GM12864 (cell line): ENCODE results near the gene KCNJ10.

Source experiments
- DNase-seq: peaks from one replicate; pipeline ENCODE4 v3.0.0-alpha.2; 2011; ENCODE audit warnings: low read depth
- H3K4me3 ChIP-seq: 2 replicates; pipeline ENCODE4 v1.5.1; 2011; ENCODE audit warnings: mild to moderate bottlenecking, low read depth, low read length, control low read depth
- TF ChIP-seq, protein P1 (sequence below): IDR thresholded peaks from 2 replicates; pipeline ENCODE4 v1.5.1; 2011; ENCODE audit warnings: low read depth, mild to moderate bottlenecking, moderate library complexity, low read length, control low read depth, inconsistent platforms; ENCODE audit errors: missing control alignments

Gene KCNJ10

DNA sequence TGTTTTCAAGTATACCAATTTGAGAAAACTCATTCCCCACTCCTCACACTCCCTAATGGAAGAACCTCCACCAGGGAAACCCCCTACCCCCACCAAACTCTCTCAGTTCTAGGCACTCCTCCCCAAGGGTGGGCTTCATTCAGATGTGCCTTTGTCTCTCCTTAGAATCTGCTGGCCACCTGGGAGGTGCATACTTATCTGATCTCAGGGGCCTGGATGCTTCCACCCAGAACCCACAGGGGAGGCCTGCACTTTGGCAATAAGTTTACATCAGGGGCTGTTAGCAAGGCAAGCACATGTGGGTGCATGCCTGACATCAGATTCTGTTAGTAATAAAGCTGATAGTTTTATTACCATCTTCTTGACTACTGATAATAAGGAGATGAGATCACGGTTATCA is 83.4 kb downstream of the KCNJ10 start:
- no peak overlapping the region for H3K4me3 ChIP-seq
- TF ChIP-seq, protein P1, sequence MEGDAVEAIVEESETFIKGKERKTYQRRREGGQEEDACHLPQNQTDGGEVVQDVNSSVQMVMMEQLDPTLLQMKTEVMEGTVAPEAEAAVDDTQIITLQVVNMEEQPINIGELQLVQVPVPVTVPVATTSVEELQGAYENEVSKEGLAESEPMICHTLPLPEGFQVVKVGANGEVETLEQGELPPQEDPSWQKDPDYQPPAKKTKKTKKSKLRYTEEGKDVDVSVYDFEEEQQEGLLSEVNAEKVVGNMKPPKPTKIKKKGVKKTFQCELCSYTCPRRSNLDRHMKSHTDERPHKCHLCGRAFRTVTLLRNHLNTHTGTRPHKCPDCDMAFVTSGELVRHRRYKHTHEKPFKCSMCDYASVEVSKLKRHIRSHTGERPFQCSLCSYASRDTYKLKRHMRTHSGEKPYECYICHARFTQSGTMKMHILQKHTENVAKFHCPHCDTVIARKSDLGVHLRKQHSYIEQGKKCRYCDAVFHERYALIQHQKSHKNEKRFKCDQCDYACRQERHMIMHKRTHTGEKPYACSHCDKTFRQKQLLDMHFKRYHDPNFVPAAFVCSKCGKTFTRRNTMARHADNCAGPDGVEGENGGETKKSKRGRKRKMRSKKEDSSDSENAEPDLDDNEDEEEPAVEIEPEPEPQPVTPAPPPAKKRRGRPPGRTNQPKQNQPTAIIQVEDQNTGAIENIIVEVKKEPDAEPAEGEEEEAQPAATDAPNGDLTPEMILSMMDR: no peak
- no peak for DNase-seq

GRCh38 chr1:159986093-159986492 is 83.9 kb downstream of the KCNJ10 start:
- TF ChIP-seq, protein P1: no peak
- no peak for DNase-seq
- H3K4me3 ChIP-seq: no peak overlapping the region

DNA sequence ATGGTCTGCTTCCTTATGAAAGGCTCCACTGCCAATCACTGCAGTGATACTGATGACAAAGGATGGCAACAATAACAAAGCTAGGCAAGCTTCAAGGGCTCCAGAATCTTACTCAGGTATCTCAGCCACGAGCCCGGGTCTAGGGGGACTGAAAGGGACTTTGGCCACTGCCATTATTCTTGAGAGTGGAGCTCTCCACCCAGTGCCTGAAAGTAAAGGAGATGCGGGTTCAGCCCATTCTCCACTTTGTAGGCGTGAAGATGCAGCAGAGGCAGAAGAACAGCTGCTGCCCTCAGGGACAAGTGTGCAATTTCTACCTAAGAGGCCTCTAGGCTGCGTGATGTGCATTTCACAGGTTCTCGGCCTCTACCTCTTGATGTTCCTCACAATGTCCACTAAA is 84.5 kb downstream of the KCNJ10 start:
- no peak overlapping the region for H3K4me3 ChIP-seq
- no peak for DNase-seq
- TF ChIP-seq, protein P1: no peak

GRCh38 chr1:159983681-159984080 is 86.3 kb downstream of the KCNJ10 start:
- TF ChIP-seq, protein P1: no peak
- H3K4me3 ChIP-seq: no peak overlapping the region
- no peak for DNase-seq

GRCh38 chr1:159982280-159982679 is 87.7 kb downstream of the KCNJ10 start:
- H3K4me3 ChIP-seq: no peak overlapping the region
- no peak for DNase-seq
- TF ChIP-seq, protein P1: no peak

DNA sequence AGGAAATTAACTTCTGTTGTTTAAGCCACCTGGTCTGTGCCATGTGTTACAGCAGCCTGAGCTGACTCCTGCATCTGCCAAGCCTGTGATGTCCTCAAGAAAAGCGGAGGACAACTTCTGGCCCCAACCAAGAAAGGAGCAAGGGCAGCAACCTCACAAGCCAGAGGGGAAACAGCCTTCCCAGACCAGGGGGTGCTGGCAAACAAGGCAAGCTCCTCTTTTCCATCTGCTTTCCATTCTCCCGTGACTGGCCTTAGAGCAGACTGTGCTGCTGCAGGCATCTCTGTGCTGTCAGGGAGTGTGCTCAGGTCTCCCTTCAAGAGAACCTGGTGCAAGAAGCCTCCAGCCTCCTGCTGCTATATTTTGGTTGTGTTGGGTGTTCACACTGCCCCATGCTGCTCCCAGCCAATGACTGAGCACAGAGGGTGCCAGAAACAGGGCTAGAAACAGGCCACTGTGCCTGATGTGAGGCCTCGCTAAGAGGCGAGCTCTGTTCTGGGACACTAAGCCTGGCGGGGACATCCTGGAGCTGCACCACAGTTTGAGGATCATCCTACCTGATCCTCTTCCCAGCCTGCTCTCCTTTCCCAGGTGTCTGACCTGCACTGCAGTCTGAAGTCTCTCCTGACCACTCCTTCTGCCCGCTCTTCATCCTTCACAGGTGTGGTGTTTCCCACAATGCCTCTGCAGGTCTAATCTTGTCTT is 88.5 kb downstream of the KCNJ10 start:
- no peak overlapping the region for H3K4me3 ChIP-seq
- TF ChIP-seq, protein P1: no peak
- no peak for DNase-seq

DNA sequence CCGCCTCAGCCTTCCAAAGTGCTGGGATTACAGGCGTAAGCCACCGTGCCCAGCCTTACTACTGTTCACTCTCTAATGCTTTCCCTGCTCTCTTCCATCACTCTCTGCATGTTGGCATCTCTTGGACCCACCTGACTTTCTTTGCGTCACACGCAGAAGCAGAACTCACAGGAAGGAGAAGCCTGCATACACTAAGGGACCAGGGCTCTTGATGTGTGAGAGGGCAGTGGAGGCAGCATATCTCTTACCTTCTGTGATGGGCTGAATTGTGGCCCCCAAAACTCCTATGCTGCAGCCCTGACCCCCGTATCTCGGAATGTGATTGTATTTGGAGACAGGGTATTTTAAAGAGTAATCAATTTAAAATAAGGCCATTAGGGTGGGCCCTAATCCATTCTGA is 89.2 kb downstream of the KCNJ10 start:
- DNase-seq: no peak
- TF ChIP-seq, protein P1: no peak
- no peak overlapping the region for H3K4me3 ChIP-seq
